ENCODE measurements around the gene TBC1D22A.
"Not testable (repeated sequence)": the region's sequence is repeated elsewhere in the genome, so short reads cannot be mapped to it uniquely, and the experiment has no call there.

TBC1D22A gene

GRCh38 chr22:47131632-47132427 lies 369.4 kb downstream of the TBC1D22A start:
- DNase-seq (ENCODE audit: insufficient read length, low spot score) (no peak), FAIRE-seq (no peak)
- TF ChIP-seq POLR2A (IDR thresholded peaks at IDR 0.05; ENCODE audit: low read depth, low read length) = no peak

GRCh38 chr22:47132428-47132825 lies 370.0 kb downstream of the TBC1D22A start:
- no peak for TF ChIP-seq POLR2A (IDR thresholded peaks at IDR 0.05; ENCODE audit: low read depth, low read length)
- FAIRE-seq (no peak), DNase-seq (ENCODE audit: insufficient read length, low spot score) (no peak)

GRCh38 chr22:47133061-47133969 lies 370.9 kb downstream of the TBC1D22A start:
- no peak for DNase-seq (ENCODE audit: insufficient read length, low spot score)
- no peak for FAIRE-seq
- no peak for TF ChIP-seq POLR2A (IDR thresholded peaks at IDR 0.05; ENCODE audit: low read depth, low read length)

GRCh38 chr22:47134222-47134621 lies 371.8 kb downstream of the TBC1D22A start:
- TF ChIP-seq POLR2A (IDR thresholded peaks at IDR 0.05; ENCODE audit: low read depth, low read length) = no peak
- DNase-seq (ENCODE audit: insufficient read length, low spot score) (no peak), FAIRE-seq (no peak)

GRCh38 chr22:47135338-47135737 lies 372.9 kb downstream of the TBC1D22A start:
- TF ChIP-seq POLR2A (IDR thresholded peaks at IDR 0.05; ENCODE audit: low read depth, low read length) = no peak
- DNase-seq (ENCODE audit: insufficient read length, low spot score) (no peak), FAIRE-seq (no peak)

GRCh38 chr22:47136050-47136449 lies 373.6 kb downstream of the TBC1D22A start:
- no peak for DNase-seq (ENCODE audit: insufficient read length, low spot score)
- no peak for FAIRE-seq
- no peak for TF ChIP-seq POLR2A (IDR thresholded peaks at IDR 0.05; ENCODE audit: low read depth, low read length)

GRCh38 chr22:47136671-47137070 lies 374.2 kb downstream of the TBC1D22A start:
- FAIRE-seq (no peak), DNase-seq (ENCODE audit: insufficient read length, low spot score) (no peak)
- no peak for TF ChIP-seq POLR2A (IDR thresholded peaks at IDR 0.05; ENCODE audit: low read depth, low read length)

GRCh38 chr22:47139013-47139789 lies 376.8 kb downstream of the TBC1D22A start:
- FAIRE-seq (no peak), DNase-seq (ENCODE audit: insufficient read length, low spot score) (no peak)
- TF ChIP-seq POLR2A (IDR thresholded peaks at IDR 0.05; ENCODE audit: low read depth, low read length) = no peak

GRCh38 chr22:47139790-47140119 lies 377.3 kb downstream of the TBC1D22A start:
- no peak for FAIRE-seq
- no peak for TF ChIP-seq POLR2A (IDR thresholded peaks at IDR 0.05; ENCODE audit: low read depth, low read length)
- no peak for DNase-seq (ENCODE audit: insufficient read length, low spot score)

GRCh38 chr22:47140975-47141374 lies 378.5 kb downstream of the TBC1D22A start:
- FAIRE-seq; DNase-seq (ENCODE audit: insufficient read length, low spot score): not testable (repeated sequence)

GRCh38 chr22:47142427-47143046 lies 380.1 kb downstream of the TBC1D22A start:
- DNase-seq (ENCODE audit: insufficient read length, low spot score) (no peak), FAIRE-seq (no peak)
- no peak for TF ChIP-seq POLR2A (IDR thresholded peaks at IDR 0.05; ENCODE audit: low read depth, low read length)

GRCh38 chr22:47143249-47143938 lies 380.9 kb downstream of the TBC1D22A start:
- DNase-seq (ENCODE audit: insufficient read length, low spot score) (no peak), FAIRE-seq (no peak)
- no peak for TF ChIP-seq POLR2A (IDR thresholded peaks at IDR 0.05; ENCODE audit: low read depth, low read length)

Measured in H54 (cell line).